Measurements from ENCODE around the gene LAMB4.

DNA sequence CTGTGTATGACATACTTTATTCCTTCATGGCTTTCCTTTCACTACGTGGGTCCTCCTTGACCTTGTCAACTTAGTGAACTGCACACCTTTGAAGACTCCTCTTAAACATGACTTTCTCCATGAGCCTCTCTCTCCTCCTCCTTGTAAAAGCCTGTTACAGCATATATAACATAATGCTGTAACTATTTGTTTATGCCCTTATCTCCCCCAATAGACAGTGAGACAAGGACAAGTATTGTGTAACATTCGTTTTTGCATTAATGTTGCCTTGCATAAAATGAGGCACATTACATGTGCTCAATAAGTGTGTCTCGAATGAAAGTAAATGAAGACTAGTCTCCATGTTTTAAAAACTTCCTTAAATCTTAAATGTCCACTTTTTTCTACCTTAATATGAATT is 122.9 kb downstream of the LAMB4 start:
- TF ChIP-seq, protein P1, sequence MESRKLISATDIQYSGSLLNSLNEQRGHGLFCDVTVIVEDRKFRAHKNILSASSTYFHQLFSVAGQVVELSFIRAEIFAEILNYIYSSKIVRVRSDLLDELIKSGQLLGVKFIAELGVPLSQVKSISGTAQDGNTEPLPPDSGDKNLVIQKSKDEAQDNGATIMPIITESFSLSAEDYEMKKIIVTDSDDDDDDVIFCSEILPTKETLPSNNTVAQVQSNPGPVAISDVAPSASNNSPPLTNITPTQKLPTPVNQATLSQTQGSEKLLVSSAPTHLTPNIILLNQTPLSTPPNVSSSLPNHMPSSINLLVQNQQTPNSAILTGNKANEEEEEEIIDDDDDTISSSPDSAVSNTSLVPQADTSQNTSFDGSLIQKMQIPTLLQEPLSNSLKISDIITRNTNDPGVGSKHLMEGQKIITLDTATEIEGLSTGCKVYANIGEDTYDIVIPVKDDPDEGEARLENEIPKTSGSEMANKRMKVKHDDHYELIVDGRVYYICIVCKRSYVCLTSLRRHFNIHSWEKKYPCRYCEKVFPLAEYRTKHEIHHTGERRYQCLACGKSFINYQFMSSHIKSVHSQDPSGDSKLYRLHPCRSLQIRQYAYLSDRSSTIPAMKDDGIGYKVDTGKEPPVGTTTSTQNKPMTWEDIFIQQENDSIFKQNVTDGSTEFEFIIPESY (IDR thresholded peaks at IDR 0.05; ENCODE audit: borderline replicate concordance, low read depth), result no peak
- TF ChIP-seq, protein P2, sequence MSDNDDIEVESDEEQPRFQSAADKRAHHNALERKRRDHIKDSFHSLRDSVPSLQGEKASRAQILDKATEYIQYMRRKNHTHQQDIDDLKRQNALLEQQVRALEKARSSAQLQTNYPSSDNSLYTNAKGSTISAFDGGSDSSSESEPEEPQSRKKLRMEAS (IDR thresholded peaks at IDR 0.05; ENCODE audit: low read depth), result no peak
- TF ChIP-seq, protein P3, sequence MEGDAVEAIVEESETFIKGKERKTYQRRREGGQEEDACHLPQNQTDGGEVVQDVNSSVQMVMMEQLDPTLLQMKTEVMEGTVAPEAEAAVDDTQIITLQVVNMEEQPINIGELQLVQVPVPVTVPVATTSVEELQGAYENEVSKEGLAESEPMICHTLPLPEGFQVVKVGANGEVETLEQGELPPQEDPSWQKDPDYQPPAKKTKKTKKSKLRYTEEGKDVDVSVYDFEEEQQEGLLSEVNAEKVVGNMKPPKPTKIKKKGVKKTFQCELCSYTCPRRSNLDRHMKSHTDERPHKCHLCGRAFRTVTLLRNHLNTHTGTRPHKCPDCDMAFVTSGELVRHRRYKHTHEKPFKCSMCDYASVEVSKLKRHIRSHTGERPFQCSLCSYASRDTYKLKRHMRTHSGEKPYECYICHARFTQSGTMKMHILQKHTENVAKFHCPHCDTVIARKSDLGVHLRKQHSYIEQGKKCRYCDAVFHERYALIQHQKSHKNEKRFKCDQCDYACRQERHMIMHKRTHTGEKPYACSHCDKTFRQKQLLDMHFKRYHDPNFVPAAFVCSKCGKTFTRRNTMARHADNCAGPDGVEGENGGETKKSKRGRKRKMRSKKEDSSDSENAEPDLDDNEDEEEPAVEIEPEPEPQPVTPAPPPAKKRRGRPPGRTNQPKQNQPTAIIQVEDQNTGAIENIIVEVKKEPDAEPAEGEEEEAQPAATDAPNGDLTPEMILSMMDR (IDR thresholded peaks at IDR 0.05), result no peak
- TF ChIP-seq EP300 (IDR thresholded peaks at IDR 0.05; ENCODE audit: borderline replicate concordance in 1 of 2, low read depth in 1 of 2, low read length in 1 of 2) (no peak), MEF2A (IDR thresholded peaks at IDR 0.05; ENCODE audit: borderline replicate concordance, low read depth) (no peak), EZH2phosphoT487 (IDR thresholded peaks at IDR 0.05; ENCODE audit: borderline replicate concordance, low read depth) (no peak), RAD21 (IDR thresholded peaks at IDR 0.05; ENCODE audit: low read length) (no peak), FOXM1 (IDR thresholded peaks at IDR 0.05; ENCODE audit: low read depth) (no peak), TAF1 (IDR thresholded peaks at IDR 0.05; ENCODE audit: borderline replicate concordance, low read depth, low read length) (no peak)
- TF ChIP-seq, protein P4, sequence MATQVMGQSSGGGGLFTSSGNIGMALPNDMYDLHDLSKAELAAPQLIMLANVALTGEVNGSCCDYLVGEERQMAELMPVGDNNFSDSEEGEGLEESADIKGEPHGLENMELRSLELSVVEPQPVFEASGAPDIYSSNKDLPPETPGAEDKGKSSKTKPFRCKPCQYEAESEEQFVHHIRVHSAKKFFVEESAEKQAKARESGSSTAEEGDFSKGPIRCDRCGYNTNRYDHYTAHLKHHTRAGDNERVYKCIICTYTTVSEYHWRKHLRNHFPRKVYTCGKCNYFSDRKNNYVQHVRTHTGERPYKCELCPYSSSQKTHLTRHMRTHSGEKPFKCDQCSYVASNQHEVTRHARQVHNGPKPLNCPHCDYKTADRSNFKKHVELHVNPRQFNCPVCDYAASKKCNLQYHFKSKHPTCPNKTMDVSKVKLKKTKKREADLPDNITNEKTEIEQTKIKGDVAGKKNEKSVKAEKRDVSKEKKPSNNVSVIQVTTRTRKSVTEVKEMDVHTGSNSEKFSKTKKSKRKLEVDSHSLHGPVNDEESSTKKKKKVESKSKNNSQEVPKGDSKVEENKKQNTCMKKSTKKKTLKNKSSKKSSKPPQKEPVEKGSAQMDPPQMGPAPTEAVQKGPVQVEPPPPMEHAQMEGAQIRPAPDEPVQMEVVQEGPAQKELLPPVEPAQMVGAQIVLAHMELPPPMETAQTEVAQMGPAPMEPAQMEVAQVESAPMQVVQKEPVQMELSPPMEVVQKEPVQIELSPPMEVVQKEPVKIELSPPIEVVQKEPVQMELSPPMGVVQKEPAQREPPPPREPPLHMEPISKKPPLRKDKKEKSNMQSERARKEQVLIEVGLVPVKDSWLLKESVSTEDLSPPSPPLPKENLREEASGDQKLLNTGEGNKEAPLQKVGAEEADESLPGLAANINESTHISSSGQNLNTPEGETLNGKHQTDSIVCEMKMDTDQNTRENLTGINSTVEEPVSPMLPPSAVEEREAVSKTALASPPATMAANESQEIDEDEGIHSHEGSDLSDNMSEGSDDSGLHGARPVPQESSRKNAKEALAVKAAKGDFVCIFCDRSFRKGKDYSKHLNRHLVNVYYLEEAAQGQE (IDR thresholded peaks at IDR 0.05; ENCODE audit: low read depth, low read length), result no peak
